Measurements from ENCODE around the gene TCF25.
"Not testable (repeated sequence)": the region's sequence is repeated elsewhere in the genome, so short reads cannot be mapped to it uniquely, and the experiment has no call there.

The TCF25 gene

DNA sequence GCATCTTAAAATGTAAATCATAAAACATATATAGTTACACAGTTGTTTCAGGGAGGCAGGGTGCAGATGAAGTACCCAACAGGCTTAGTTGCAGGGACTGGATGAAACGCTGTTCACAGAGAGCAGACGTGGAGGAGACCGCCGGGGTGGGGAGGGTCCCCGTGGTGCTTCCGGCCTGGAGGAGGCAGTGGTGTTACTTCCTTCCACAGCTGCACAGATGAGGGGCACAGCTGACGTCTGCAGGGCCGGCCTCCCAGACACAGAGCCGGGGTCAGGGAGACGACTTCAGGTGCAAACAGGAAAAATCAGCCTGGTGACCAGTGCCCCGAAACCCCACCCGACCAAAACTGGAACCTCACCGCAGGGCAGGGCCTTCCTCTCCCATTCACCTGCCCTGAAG is 28.0 kb upstream of the TCF25 start:
- no peak for DNase-seq (ENCODE audit: low read depth)

DNA sequence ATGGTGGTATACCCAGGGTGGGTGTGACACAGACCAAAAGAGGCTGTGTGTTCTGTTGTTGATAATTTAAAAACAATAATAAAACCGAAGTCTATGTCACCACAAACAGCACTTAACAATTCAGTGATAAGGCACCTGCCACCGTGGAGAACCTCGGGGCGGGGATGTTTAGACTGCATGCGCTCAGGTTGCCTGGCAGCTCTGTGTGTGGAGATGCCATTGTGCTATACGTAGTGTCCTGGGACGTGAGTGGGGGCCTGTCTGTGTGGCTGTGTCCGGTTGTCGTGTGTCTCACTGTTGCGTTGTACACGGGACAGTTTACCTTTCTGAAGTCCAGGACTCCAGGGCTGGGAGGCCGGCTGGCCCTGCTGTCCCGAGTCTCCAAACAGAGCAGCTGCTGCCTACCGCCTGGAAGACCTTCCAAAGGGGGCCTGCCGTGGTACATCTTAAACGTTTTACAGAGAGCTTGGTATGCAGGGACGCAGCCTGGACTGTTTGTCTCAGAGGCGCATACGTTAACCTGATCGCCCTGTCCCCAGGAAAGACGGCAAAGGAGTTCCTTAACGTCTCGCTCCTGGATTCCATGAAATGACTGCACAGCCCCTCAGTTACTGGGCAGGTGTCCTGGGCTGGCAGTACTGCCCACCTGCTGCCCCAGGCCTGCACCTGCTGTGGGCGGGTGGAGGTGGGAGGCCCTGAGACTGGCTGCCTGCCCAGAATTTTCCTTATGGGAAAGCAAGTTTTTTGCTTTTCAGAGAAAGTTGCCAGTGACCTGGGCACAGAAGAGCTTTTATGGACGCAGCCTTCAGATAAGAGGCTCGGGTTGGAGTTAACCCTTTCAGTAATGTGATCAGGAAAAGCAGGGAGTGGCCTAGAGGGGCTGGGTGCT is 26.1 kb upstream of the TCF25 start:
- DNase-seq (ENCODE audit: low read depth) = no peak

DNA sequence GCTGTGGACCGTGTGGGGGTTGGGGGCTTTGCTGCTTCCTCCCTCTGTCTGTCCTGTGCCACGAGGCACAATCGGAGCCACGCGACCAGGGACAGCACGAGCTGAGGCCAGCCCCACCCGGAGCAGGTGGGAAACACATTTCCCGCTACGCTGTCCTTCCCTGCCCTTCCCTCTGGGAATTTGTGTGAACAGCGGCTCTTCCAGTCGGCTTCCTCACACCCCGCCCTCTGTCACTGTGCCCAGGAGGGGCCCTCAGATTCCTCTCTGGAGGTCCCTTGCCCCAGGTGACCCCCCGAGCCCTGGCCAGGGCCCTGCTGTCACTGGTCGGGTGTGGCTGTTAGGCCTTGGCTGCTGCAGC is 25.5 kb upstream of the TCF25 start:
- no peak for DNase-seq (ENCODE audit: low read depth)

DNA sequence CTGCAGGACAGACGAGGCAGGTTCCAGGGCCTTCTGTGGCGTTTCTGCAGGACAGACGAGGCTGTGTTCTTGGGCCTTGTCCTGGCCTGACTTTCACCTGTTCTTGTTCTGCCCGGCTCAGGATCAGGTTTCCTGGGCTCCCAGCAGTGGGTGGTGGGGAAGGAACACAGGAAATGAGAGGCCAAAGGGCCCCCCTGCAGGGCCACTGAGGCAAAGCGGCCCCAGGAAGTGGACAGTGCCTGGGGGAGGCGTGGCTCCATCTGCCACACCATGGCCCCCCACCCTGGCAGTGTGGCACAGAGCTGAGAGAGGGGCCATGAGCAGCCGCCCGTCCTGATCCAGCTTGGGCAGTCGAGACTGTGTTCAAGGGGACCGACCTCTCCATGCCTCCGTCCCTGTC is 24.4 kb upstream of the TCF25 start:
- no peak for DNase-seq (ENCODE audit: low read depth)

DNA sequence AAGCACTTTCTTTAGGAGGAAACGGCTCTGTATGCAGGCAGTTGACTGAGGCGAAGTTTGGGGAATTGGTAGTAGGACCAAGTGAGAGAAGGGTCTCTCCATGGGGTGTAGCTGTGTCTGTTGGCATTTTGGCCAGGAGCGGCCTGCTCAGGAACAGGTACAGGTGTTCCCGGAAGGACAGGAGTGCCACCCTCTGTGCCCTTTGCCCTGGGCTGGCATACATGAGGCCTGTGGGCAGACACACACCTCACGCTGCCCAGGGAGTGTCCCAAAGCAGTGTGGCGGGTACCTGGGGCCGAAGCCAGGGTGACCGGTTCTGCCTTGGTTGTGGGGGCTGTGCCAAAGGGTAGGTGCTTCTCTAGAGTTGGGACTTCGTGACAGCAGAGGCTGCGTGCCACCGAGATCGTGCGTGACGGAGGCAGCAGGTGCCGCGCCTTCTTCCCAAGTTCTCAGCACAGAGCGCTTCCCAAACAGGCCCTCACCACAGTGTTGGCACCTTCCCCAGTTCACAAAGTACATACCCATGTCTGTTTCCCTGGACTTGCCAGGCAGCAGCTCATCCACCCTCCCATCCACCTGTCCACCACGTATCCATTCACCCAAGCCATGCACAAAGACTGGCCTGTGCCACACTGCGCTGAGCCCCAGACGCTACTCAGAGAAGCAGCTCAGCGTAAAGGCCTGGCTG is 19.9 kb upstream of the TCF25 start:
- DNase-seq (ENCODE audit: low read depth) = no peak

DNA sequence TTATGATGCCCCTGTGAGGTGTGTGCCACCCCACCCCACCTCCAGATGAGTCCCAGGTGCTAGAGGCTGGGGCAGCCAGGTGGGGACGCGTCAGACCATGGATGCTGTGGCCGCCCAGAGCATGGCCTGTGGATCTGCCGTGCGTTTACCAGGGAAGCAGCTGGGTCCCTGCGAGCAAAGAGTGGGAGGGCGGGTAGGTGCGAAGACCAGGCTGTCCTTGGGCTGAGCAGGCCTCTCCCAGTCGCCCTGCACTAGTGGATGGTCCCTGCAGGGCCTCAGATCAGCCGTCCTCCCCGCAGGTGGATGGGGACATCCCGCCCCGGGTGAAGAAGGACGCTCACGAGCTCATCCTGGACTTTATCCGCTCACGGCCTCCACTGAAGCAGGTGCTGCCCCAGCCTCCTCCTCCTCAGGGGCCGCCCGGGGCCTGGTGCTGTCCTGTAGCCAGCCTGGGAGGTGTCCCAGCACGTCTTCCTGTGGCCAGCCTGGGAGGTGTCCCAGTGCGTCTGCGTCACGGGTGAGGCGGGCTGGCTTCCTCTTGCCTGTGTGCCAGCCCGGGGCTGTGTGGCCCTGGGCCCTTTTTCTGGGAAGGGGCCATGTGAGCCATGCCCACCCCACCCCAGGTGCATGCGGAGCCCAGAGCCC is 18.0 kb upstream of the TCF25 start:
- no peak for DNase-seq (ENCODE audit: low read depth)

DNA sequence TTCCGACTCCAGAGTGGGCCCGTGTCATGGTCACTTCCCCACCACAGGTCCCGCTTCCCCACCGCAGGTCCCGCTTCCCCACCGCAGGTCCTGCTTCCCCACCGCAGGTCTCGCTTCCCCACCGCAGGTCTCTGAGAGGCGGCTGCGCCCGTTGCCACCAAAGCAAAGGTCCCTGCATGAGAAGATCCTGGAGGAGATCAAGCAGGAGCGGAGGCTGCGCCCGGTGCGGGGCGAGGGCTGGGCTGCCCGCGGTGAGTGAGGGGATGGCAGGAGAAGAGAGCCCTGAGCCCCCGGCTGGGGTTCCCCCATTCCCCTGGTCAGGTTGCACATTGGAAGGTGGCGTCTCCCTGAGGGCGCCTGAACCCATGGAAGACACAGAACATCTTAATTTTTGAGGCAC is 17.4 kb upstream of the TCF25 start:
- no peak for DNase-seq (ENCODE audit: low read depth)

DNA sequence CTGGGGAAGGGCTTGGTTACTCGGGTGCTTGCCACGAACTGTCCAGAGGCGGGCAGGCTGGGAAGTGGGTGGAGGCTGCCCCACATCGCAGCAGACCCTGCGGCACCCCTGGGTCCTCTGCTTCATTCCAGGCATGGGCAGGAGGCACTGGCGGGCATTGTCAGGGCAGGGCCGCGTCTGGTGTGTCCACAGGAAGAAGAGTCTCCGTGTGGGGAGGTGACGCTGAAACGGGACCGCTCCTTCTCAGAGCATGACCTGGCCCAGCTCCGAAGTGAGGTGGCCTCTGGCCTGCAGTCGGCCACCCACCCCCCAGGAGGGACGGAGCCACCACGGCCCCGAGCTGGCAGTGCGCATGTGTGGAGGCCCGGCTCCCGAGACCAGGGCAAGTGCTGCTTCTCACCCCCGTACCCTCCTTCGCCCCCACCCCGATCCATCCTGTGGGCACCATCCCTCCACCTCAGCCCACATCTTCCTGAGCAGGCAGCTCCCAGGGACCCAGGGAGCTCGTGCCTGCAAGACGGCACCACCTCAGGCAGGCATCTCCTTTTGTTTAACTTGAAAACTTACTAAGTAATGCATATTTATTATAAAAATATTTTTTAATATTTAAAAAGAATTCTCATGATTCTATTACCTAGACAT is 14.3 kb upstream of the TCF25 start:
- DNase-seq (ENCODE audit: low read depth) = no peak

DNA sequence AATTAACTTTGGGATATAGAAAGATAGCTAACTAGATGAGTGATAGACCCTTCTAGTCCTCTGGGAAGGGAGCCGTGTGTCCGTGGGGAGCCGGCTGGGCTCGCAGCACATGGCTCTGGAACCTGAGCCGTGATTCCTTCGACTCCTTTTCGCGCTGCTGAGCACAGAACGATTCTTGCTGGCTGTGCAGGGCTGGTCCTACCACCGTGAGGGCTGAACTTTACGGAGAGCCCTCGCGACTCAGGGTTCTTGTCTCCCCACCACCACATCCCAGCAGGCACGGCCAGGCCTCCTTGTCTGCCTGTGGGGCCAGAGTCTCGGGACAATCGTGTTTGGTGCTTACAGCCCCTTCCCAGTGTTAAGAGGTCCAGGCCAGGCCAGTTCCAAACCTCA is 13.8 kb upstream of the TCF25 start:
- DNase-seq (ENCODE audit: low read depth) = no peak

DNA sequence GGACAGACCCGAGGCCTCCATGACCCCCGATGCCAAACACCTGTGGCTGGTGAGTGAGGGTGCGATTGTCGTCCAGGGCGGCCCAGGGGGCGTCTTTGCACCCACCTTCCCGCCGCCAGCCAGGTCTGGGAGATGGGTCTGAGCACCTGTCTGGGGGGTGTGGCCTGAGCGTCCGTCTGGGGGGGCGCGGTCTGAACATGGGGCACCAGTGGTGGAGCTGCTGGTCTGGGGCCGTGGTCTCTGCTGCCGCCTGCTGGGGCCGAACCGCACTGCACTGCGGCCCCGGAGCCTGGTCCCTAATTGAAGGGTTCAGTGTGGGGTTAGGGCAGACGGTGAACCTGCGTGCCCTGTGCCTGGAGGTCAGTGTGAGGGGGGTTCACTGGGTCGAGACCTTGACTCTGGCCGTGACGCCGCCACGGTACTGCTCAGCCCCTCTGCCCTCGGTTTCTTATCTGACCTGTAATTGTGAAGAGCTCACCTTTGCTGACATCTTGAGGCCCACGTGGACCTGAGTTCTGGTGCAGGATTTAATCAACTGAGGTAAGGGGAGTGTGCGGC is 12.6 kb upstream of the TCF25 start:
- DNase-seq (ENCODE audit: low read depth) = no peak

DNA sequence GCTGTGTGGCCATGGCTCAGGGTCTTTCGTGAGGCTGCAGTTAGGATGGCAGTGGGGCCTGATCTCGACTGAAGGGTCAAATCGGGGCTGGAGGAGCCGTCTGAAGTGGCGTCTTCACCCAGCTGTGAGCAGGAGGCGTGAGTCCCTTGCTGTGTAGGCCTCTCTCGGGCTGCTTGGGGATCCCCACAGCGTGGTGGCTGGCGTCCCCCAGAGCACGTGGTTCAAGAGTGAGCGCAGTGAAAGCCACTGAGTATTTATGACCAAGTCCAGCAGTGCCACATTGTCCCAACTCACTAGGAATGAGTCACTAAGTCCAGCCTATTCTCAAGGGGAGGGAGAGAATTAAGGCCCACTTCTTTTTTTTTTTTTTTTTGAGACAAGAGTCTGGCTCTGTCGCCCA is 11.7 kb upstream of the TCF25 start:
- DNase-seq (ENCODE audit: low read depth) = no peak

DNA sequence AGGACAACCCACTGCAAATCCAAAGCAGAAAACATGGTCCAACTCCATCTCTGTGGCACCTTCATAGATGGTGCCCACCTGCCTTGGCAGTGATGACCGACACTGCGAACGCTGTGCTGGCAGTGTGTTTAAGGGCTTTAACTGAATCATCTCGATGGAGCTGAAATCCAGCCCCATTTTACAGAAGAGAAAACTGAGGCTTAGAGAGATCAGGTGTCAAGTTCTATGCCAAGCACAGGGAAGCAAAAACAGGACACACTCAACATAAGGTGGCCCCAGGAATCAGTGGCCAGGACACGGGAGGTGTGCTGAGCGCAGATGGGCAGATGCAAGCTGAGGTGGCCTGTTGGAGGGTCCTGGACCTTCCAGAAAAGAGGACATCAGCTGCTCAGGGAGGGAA is 10.7 kb upstream of the TCF25 start:
- no peak for DNase-seq (ENCODE audit: low read depth)

DNA sequence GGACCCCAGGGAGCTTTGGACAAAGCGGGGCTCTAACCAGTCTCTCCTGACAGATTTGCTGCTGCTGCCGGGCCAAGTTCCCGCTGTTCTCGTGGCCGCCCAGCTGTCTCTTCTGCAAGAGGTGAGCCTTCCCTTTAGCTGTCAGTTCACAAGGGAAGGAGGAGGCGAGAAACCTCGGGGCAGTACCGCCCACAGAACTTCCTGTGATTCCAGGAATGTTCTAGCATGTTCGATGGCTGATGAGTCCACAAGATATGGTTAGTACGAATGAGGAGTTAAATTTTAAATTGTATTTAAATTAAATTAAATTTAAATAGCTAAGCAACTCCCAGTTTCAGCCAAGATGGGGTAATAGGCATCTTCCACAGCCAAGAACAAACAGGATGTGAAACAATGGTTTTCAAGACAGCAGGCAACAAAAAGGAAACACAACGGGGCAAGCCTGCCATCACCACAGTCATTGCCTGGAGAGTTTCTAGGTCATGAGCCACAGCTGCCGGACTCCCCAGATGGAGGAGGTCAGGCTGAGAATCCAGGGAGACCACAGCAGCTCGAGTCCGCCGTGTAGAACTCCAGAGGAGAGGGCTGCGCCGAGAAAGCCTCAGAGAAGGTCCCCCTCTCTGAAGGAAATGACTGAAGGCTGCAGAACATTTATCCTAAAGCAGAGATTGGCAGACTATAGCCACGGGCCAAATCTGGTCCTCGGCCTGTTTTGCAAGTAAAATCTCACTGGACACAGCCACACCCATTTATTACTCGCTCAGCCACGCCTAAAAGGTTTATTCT is 9.5 kb upstream of the TCF25 start:
- no peak for DNase-seq (ENCODE audit: low read depth)

DNA sequence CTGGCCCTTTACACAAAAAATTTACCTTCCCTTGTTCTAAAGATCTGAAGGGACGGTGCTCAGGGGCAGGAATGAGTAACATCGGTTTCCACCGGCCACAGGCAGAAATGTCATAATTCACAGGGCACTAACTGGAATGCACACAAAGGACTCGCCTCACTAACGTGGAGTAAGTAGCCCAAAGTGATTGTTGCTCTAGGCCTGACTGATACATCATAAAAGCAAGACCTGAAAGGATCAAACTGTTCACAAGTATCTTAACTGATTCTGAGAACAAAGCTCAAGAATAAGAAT is 8.9 kb upstream of the TCF25 start:
- no peak for DNase-seq (ENCODE audit: low read depth)

DNA sequence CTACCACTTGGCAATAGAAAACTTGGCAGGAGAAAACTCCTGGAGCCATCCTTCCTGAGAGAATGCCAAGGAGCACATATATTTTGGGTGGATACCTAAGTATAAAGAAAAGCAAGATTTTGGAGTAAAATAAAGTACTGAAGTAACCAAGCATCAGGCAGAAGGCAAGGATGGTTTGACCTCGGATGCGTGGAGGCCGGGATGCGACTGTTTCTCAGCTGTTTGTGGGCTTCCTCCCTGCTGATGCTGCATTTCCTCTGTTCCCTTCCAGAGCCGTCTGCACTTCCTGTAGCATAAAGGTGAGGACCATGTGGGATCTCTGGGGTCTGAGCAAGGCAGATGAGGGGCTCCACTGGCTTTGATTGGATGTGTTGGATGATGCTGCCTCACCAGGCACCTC is 5.5 kb upstream of the TCF25 start:
- no peak for DNase-seq (ENCODE audit: low read depth)

DNA sequence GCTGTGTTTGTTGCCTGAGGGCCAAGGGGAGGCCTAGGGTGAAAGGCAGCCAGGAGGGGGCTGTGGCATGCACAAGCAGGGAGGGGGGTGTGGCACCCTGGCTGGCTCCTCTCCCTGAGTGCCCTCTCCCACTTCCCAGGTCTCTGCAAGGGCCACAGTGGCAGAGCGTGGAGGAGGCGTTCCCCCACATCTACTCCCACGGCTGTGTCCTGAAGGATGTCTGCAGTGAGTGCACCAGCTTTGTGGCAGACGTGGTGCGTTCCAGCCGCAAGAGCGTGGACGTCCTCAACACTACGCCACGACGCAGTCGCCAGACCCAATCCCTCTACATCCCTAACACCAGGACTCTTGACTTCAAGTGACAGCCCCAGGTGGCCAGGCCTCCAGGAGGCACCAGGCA is 3.5 kb upstream of the TCF25 start:
- no peak for DNase-seq (ENCODE audit: low read depth)

DNA sequence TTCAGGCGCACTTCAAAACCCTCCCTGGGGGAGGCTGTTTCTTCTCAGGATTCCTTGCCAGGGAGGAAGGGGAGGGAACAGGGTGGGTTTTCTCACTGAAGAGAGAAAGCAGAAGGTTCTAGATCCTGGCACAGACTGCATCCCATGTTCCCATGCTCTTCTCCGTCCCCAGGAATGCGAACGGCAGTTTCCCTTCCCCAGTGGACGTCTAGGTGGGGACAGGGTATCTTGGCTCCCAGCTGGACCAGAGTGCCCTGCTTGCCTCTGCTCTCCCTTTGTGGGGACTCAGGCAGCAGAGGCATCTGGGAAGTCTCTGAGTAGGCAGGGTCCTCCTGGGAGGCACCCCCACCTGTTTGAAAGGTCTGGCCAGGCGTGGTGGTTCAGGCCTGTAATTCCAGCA is 3.0 kb upstream of the TCF25 start:
- no peak for DNase-seq (ENCODE audit: low read depth)

DNA sequence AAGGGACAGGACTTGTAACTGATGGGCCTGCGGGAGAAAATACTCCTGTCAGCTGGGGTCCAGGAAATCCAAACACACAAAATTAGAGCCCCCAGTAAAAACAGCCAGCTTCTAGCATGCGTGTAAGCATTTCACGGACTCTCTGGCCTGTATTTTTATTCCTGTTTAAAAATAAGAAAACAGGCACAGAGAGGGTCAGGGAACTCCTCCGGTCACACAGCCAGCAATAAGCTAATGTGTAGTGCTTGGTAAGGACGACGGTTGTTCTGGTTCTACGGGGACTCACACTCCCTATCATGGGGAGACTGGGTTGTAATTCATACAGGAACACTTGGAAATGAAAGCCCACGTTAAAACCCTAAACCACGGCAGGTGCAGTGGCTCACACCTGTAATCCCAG is 1.5 kb upstream of the TCF25 start:
- no peak for DNase-seq (ENCODE audit: low read depth)

DNA sequence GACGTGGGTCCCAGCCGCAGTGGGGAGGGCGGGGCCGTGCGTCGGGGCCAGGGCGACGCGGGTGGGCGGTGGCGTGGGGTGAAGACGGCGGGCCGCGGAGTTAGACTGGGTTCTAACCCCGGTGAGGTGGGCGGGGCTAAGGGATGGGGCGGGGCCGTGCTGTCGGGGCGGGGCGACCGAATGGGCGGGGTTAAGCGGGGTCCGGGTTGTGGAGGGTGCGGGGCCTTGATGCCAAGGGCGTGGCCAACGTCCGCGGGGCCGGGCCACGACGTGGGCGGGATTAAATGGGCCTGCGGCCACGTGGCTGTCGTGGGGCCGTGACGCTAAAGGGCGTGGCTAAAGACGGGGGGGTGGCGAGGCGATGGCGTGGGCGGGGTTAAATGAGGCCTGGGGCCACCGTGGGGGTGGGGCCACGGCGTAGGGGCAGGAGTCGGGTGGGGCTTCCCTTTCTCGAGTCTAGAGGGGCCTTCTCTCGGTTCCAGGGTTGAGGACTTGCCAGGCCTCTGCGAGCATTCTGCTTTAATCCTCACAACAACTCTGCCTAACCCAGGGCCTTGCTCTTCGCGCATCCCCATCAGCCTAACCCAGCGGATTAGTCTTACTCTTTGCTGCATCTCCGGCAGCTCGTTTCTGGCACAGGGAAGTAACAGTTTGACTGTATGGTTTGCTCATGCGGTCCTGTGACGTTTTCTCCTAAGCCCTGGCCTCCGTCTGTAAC is 739 bp downstream of the TCF25 start:
- DNase-seq (ENCODE audit: low read depth) = peak; percentile 41

DNA sequence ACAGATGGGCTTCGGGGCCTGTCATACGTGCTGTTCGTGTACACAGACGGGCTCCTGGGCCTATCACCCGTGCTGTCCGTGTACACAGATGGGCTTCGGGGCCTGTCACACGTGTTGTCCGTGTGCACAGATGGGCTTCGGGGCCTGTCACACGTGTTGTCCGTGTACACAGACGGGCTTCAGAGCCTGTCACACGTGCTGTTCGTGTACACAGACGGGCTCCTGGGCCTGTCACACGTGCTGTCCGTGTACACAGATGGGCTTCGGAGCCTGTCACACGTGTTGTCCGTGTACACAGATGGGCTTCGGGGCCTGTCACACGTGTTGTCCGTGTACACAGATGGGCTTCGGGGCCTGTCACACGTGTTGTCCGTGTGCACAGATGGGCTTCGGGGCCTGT is 5.7 kb downstream of the TCF25 start:
- not testable (repeated sequence) for DNase-seq (ENCODE audit: low read depth)

Data from HS-5 (cell line).